Panc1 (cell line): ENCODE data around the gene REV3L.
"Not testable (repeated sequence)": the region's sequence is repeated elsewhere in the genome, so short reads cannot be mapped to it uniquely, and the experiment has no call there.

ENCODE experiments used
- POLR2AphosphoS5 ChIP-seq: IDR thresholded peaks from 2 replicates; pipeline ENCODE4 v1.6.1; 2012; ENCODE audit warnings: mild to moderate bottlenecking, low read depth, low read length, moderate library complexity
- SIN3A ChIP-seq: IDR thresholded peaks from 2 replicates; pipeline ENCODE4 v1.6.1; 2012; ENCODE audit warnings: low read depth, mild to moderate bottlenecking, low read length, moderate library complexity, borderline replicate concordance; ENCODE audit not compliant: insufficient read depth
- TCF7L2 ChIP-seq: IDR thresholded peaks from 2 replicates; pipeline ENCODE4 v1.6.1; 2011; ENCODE audit warnings: mild to moderate bottlenecking, low read depth, low read length, inconsistent platforms
- TF ChIP-seq, protein P1 (sequence below): fragments of 450-650 bp; IDR thresholded peaks from 2 replicates; pipeline ENCODE4 v1.5.1; 2017; ENCODE audit warnings: mild to moderate bottlenecking
- TF ChIP-seq, protein P2 (sequence below), 2 experiments: IDR thresholded peaks; 2 replicates each; pipeline ENCODE4 v1.6.1; 2011 to 2012; ENCODE audit warnings: low read depth in 2 of 2, control low read depth in 1 of 2, low read length in 1 of 2, mild to moderate bottlenecking in 1 of 2, moderate library complexity in 1 of 2; ENCODE audit not compliant: insufficient read depth in 1 of 2

DNA sequence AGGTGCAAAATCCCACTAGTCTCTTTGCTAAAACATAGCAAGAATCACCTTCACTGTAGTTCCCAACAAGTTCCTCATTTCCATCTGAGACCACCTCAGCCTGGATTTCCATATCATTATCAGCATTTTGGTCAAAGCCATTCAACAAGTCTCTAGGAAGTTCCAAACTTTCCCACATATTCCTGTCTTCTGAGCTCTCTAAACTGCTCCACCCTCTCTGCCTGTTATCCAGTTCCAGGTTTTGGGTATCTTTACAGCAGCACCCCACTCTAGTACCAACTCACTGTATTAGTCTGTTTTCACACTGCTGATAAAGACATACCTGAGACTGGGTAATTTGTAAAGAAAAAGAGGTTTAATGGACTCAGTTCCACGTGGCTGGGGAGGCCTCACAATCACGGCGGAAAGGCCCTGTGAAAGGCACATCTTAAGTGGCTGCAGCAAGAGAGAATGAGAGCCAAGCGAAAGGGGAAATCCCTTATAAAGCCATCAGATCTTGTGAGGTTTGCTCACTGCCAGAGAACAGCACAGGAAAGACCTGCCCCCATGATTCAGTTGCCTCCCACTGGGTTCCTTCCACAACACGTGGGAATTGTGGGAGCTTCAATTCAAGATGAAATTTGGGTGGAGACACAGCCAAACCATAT is 192.2 kb downstream of the REV3L start:
- TF ChIP-seq, protein P1, sequence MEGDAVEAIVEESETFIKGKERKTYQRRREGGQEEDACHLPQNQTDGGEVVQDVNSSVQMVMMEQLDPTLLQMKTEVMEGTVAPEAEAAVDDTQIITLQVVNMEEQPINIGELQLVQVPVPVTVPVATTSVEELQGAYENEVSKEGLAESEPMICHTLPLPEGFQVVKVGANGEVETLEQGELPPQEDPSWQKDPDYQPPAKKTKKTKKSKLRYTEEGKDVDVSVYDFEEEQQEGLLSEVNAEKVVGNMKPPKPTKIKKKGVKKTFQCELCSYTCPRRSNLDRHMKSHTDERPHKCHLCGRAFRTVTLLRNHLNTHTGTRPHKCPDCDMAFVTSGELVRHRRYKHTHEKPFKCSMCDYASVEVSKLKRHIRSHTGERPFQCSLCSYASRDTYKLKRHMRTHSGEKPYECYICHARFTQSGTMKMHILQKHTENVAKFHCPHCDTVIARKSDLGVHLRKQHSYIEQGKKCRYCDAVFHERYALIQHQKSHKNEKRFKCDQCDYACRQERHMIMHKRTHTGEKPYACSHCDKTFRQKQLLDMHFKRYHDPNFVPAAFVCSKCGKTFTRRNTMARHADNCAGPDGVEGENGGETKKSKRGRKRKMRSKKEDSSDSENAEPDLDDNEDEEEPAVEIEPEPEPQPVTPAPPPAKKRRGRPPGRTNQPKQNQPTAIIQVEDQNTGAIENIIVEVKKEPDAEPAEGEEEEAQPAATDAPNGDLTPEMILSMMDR: not testable (repeated sequence)
- not testable (repeated sequence) for TF ChIP-seq TCF7L2, POLR2AphosphoS5, SIN3A
- TF ChIP-seq, protein P2, sequence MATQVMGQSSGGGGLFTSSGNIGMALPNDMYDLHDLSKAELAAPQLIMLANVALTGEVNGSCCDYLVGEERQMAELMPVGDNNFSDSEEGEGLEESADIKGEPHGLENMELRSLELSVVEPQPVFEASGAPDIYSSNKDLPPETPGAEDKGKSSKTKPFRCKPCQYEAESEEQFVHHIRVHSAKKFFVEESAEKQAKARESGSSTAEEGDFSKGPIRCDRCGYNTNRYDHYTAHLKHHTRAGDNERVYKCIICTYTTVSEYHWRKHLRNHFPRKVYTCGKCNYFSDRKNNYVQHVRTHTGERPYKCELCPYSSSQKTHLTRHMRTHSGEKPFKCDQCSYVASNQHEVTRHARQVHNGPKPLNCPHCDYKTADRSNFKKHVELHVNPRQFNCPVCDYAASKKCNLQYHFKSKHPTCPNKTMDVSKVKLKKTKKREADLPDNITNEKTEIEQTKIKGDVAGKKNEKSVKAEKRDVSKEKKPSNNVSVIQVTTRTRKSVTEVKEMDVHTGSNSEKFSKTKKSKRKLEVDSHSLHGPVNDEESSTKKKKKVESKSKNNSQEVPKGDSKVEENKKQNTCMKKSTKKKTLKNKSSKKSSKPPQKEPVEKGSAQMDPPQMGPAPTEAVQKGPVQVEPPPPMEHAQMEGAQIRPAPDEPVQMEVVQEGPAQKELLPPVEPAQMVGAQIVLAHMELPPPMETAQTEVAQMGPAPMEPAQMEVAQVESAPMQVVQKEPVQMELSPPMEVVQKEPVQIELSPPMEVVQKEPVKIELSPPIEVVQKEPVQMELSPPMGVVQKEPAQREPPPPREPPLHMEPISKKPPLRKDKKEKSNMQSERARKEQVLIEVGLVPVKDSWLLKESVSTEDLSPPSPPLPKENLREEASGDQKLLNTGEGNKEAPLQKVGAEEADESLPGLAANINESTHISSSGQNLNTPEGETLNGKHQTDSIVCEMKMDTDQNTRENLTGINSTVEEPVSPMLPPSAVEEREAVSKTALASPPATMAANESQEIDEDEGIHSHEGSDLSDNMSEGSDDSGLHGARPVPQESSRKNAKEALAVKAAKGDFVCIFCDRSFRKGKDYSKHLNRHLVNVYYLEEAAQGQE (IDR thresholded peaks at IDR 0.05; ENCODE audit: insufficient read depth in 1 of 2, low read depth in 2 of 2, low read length in 1 of 2): not testable (repeated sequence)
